Astrocyte (in vitro differentiated cells and primary cell): Measurements from ENCODE around the gene NBEA.

Source experiments
- EZH2 ChIP-seq: IDR thresholded peaks from 2 replicates; pipeline ENCODE4 v1.6.1; 2012; ENCODE audit warnings: mild to moderate bottlenecking, low read length, inconsistent platforms; ENCODE audit not compliant: insufficient read depth
- TF ChIP-seq, protein P1 (sequence below): IDR thresholded peaks from 2 replicates; pipeline ENCODE4 v1.5.1; 2011; ENCODE audit warnings: low read depth, mild to moderate bottlenecking, inconsistent platforms, low read length, moderate library complexity; ENCODE audit not compliant: insufficient read depth

GRCh38 chr13:35718084-35718483 is 776.0 kb downstream of the NBEA start:
- TF ChIP-seq, protein P1, sequence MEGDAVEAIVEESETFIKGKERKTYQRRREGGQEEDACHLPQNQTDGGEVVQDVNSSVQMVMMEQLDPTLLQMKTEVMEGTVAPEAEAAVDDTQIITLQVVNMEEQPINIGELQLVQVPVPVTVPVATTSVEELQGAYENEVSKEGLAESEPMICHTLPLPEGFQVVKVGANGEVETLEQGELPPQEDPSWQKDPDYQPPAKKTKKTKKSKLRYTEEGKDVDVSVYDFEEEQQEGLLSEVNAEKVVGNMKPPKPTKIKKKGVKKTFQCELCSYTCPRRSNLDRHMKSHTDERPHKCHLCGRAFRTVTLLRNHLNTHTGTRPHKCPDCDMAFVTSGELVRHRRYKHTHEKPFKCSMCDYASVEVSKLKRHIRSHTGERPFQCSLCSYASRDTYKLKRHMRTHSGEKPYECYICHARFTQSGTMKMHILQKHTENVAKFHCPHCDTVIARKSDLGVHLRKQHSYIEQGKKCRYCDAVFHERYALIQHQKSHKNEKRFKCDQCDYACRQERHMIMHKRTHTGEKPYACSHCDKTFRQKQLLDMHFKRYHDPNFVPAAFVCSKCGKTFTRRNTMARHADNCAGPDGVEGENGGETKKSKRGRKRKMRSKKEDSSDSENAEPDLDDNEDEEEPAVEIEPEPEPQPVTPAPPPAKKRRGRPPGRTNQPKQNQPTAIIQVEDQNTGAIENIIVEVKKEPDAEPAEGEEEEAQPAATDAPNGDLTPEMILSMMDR = no peak
- no peak for TF ChIP-seq EZH2
